Umbilical cord (tissue), 2 donors: ENCODE data around the gene PALLD. TPM values are rescaled to one million over a fixed set of nuclear protein-coding genes. Genes with fewer than 3 reads are reported as not detected.
"Not testable (repeated sequence)": the region's sequence is repeated elsewhere in the genome, so short reads cannot be mapped to it uniquely, and the experiment has no call there.

ENCODE experiments used
- DNase-seq: peaks from one replicate; pipeline ENCODE4 v3.0.0-alpha.2; 2015; ENCODE audit warnings: low spot score
- total RNA-seq: library from RNA; depleted of rRNA; stranded (reverse); fragments of >200 nt; gene quantifications from one replicate; pipeline ENCODE4 v1.2.3, GENCODE V29; 2014; ENCODE audit warnings: low replicate concordance; ENCODE audit not compliant: insufficient read depth

PALLD gene
- total RNA-seq, 1 donor from 2014 or later: 441 TPM

DNA sequence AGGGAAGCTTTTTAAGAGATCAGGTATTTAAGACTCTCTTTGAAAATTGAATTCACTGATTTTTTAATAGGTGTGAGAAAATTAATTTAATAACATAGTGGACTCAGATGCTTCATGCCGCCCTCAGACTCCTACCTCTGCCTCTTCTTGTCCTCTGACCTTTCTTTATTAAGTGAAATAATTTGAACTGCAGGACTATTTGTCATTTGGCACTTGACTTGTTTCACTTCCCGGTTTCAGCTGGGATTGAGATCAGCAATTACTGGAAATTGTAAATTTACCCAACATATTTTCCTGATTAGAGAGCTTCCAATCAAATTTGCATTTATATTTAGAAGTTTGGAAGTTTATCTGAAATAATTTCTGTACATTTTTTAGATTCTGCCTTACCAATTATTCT, 396.4 kb downstream of the PALLD start:
- no peak for DNase-seq

DNA sequence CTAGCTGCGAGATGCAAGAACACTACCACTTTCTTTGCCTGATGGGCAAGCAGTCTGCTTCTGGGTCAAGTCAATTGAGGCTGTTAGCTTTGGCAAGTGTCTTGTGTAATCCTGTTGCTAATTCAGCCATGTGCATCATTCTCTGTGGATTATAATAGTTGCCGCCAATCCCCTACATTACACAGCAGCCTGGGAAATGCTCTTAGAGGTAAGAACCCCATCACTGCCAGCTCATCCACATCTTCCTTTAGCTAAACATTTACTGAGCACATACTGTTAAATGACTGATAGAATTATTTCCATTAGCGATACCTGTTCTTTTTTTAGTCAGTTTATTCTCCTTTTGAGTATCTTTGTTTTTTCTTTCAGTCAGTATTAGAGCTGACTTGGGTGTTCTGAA, 397.0 kb downstream of the PALLD start:
- no peak for DNase-seq

DNA sequence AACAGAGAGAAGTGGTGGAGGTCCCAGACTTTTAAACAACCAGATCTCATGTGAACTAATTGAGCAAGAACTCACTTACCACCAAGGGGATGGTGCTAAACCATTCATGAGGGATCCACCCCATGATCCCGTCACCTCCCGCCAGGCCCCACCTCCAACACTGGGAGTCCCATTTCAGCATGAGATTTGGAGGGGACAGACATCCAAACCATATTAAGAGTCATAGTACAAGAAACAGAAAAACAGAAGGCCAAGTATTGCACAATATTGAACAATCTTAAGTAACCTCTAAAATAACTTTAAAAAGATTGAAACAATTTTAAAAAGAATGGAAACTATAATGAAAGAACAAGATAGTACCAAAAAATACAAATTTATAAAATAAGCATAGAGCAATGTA, 403.2 kb downstream of the PALLD start:
- DNase-seq: no peak

- no peak for DNase-seq
Measured at GRCh38 chr4:168907119-168907698, 410.4 kb downstream of the PALLD start.

DNA sequence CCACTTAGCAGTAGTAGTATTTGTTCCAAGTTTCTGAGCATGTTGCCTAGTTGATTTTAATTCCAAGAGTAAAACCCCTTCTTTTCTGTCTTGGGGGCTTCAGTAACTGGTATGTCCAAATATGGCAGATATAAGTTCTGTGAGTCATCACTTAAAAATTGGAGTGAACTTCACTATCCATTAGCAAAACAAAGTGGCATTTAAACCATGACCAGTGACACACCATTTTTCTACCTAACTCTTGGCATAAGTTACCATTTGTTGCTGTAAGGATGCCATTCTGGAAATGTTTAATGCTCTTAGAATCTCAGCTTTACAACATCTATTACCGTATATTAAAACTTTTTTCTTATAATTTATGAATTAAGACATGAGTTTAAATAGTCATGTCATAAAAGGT, 411.2 kb downstream of the PALLD start:
- DNase-seq: no peak

- DNase-seq: peak; percentile 23
Measured at GRCh38 chr4:168908851-168909273, 412.0 kb downstream of the PALLD start.

DNA sequence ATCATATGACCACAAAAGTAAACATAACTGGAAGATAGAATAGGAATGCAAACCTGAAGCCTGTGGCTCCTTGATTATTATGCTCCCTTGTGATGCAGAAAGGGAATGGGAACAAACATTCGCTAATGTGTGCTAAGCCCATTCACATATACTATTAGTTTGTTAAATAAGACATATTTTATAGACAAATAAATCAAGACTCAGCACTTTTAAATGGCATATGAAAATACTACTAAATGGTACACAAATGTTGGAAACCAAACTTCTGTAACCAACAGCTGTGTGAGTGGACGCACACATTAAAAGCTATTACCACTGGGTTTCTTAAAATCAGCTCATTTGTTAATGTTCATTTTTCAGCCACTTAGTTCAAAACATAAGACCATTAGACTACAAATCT, 417.2 kb downstream of the PALLD start:
- no peak for DNase-seq

- peak; percentile 65 for DNase-seq
Measured at GRCh38 chr4:168917138-168917779, 420.4 kb downstream of the PALLD start.

DNA sequence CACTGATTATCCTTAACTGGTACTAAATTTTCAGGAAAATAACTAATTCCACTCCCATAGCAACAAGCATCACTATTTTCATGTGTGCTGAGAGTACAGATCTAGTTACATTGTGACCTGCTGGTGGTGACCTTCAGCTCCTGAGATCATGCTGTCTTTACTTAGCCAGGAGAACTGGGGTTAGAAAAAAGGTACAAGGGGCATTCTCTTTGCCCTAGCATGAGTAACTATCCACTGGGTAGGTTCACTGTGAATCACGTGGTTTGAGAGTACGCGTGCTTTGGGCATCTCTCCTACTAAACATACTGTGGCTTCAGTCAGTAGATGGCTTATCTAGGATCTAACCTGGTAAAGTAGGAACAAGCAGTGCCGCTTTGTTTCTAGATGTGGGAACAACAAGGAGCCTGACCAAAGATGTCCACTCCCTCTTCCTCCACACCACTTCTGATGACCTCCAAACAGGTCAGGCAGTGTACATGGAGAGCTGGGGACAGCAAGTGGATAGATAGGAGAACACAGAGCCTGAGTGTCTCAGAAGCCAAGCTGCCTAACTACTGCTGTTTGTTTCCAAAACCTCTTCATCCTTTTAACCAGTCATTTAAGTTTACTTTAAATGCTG, 423.0 kb downstream of the PALLD start:
- DNase-seq: no peak

GRCh38 chr4:168920441-168921065, 423.7 kb downstream of the PALLD start:
- DNase-seq: no peak

DNA sequence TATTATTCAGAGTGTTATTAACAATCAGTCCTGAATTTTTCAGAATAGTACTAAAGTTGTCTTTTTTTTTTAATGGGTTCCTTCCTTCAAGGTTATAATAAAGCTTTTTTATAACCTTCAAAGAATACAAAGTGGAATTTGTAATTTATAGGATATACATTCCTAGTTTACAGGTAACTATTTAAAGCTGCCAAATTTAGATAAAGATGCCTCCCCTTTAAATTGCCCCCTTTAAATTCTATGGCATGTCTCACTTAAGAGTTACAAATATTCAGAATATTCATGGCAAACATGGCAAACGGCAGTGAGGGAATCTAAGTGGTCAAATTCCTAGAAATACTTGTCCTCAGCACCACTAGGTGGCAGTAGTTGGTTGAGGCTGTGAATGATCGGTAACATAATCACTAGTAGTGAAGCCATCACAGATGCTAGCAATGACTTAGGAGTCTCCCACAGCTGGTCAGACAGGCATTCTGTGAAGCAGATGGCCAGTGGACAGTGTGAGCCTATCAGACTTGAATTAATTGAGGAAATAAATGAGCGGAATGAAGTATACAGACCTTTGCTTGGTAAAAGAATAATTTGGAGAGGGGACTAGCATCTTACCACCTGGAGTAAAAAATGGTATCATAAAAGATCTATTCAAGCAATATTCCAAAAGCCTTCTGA, 426.8 kb downstream of the PALLD start:
- DNase-seq: peak; percentile 65

DNA sequence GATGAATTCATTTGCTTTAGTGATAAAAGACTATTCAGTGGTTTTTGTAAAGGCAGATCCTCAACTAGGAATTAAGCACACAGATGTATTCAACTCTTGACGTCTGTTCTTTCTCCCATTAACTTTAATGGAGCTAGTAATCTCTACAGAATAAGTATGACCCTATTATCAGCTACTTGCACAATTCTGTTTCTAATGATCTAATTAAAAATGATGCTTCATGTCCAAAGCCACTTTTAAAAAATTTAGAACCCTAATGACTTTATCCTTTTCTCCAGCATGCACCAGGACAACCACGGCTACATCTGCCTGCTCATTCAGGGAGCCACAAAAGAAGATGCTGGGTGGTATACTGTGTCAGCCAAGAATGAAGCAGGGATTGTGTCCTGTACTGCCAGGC, 427.8 kb downstream of the PALLD start:
- DNase-seq: no peak

- DNase-seq: no peak
Measured at GRCh38 chr4:168925789-168926490, 429.1 kb downstream of the PALLD start.

- DNase-seq: no peak
Measured at GRCh38 chr4:168928346-168928745, 431.5 kb downstream of the PALLD start.

DNA sequence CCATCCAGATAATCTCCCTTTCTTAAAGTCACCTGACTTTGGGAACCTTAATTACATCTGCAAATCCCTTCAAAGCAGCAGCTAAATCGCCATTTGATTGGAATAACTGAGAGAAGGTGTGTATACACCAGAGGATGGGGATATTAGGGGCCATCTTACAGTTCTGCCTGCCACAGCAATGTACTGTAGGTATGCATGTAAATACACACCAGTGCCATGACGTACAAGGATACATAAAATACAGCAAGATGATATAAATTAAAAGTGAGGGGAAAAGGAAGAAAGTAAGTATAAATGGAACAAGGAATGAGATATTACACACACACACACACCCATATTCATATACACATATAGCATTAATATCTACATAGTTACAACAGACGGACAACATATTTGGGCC, 432.0 kb downstream of the PALLD start:
- DNase-seq: no peak

DNA sequence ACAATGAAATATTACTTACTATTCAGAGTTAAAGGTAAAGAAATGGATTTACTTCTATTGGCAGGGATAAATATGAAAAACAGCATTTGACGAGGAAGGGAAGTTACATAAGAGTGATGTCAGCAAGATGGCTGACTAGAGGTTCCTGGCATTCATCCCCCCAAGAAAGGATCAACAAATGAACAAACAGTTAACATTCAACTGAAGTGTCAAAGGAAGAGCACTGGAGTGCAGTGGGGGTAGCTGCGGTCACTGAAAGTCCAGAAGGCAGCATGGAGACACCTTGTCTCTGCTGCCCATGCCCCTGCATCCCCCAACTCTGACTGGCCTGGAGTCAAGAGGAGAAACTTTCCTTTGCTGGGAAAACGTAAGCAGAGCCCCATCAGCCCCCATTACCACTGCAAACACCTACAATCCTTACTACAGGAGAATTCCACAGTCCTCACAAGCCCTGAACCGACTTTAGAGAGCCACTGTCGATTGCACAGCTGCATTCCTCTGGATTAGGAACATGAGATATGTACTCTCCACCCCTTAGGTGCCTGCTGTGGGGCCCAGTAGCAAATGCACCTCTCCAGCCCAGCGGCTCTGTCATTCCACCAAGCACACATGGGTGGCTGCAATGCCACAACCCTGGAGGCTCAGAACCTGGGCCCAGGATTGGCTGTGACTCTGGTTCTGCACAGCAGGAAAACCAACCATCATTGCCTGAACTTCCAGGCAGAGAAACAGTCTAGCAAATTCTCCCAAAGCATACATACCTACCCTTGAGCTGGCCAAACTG, 433.8 kb downstream of the PALLD start:
- no peak for DNase-seq

DNA sequence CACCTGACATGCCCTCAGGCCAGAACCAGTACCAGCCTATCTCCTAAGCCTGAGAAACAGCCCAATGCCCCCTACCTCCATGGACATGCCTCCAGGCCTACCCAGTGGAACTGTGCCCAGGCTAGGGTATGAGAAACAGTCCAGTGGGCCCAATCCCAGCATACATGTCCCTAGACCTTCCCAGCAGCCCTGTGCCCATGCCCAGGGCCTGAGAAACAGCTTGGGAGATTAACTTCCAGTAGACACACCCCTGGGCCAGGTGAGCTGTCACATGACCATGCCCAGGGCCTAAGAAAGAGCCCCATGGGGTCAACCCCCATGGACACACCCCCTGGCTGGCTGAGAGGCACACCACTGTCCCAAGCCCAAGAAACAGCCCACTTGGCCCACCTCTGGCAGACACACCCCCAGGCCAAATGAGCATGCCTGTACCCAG, 434.4 kb downstream of the PALLD start:
- no peak for DNase-seq

DNA sequence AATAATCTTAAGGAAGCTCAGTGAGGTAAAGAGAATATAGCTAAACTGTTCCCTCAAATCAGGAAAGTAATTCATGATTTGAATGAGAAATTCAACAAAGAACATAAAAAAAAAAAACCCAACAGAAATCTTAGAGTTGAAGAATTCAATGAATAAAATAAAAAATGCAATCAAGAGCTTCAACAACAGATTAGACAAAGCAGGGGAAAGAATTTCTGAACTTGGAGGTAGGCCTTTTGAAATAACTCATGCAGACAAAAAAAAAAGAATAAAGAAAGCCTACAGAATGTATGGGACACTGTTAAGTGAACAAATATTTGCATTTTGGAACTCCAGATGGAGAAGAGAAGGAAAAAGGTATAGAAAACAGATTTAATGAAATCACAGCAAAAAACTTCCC, 435.3 kb downstream of the PALLD start:
- no peak for DNase-seq

- no peak for DNase-seq
Measured at GRCh38 chr4:168933423-168933822, 436.6 kb downstream of the PALLD start.

DNA sequence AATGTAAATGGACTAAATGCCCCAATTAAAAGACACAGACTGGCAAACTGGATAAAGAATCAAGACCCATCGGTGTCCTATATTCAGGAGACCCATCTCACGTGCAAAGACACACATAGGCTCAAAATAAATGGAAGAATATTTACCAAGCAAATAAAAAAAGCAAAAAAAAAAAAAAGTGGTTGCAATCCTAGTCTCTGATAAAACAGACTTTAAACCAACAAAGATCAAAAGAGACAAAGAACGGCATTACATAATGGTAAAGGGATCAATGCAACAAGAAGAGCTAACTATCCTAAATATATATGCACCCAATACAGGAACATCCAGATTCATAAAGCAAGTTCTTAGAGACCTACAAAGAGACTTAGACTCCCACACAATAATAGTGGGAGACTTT, 440.6 kb downstream of the PALLD start:
- DNase-seq: not testable (repeated sequence)

DNA sequence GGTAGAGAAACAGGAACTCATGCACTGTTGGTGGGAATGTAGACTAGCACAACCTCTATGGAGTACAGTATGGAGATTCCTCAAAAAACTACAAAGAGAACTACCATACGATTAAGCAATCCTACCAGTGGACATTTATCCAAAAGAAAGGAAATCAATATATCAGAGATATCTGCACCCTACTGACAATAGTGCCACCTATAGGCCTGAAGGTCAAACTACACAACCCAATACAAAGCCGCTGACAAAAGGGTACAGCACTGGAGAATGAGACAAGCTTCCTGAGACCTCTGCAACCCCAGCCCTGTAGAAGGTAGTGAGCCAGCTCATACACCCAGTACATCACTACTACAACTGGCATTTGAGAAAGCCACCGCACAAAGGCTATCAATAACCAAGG, 446.1 kb downstream of the PALLD start:
- DNase-seq: no peak
